HG03460 (cell line): ENCODE measurements around the gene WFDC12.

Experiments
- ATAC-seq: cut with Tn5 transposase; IDR thresholded peaks from one replicate; pipeline ENCODE4 v1.9.1; 2021; ENCODE audit not compliant: unreplicated experiment

The WFDC12 gene

GRCh38 chr20:45115829-45116228, 8.4 kb downstream of the WFDC12 start:
- no peak for ATAC-seq

- ATAC-seq = no peak
Observed at GRCh38 chr20:45115386-45115774, 8.9 kb downstream of the WFDC12 start.

- ATAC-seq = no peak
Observed at GRCh38 chr20:45114465-45115385, 9.5 kb downstream of the WFDC12 start, which contains the start of gene WFDC5. Gene WFDC5, minus strand, starts transcription at chr20:45115174. Its CDS starts 91 bp downstream, at chr20:45115083.

GRCh38 chr20:45113865-45114264, 10.4 kb downstream of the WFDC12 start:
- ATAC-seq = no peak

GRCh38 chr20:45112754-45113153, 11.5 kb downstream of the WFDC12 start:
- no peak for ATAC-seq

GRCh38 chr20:45111799-45112471, 12.3 kb downstream of the WFDC12 start:
- no peak for ATAC-seq

- no peak for ATAC-seq
Observed at GRCh38 chr20:45111285-45111684, 13.0 kb downstream of the WFDC12 start.

- ATAC-seq = no peak
Observed at GRCh38 chr20:45110301-45110700, 14.0 kb downstream of the WFDC12 start.

GRCh38 chr20:45109634-45110033, 14.6 kb downstream of the WFDC12 start:
- ATAC-seq = no peak

- ATAC-seq = no peak
Observed at GRCh38 chr20:45105317-45105716, 18.9 kb downstream of the WFDC12 start.

- no peak for ATAC-seq
Observed at GRCh38 chr20:45104786-45105185, 19.5 kb downstream of the WFDC12 start.

- no peak for ATAC-seq
Observed at GRCh38 chr20:45103072-45103471, 21.2 kb downstream of the WFDC12 start.

- ATAC-seq = no peak
Observed at GRCh38 chr20:45101333-45101850, 22.9 kb downstream of the WFDC12 start.

GRCh38 chr20:45100563-45101245, 23.6 kb downstream of the WFDC12 start, which contains the start of gene KCNS1:
Gene KCNS1, minus strand, starts transcription at chr20:45101127. Its CDS starts 1,891 bp downstream, at chr20:45099236.
- no peak for ATAC-seq

- no peak for ATAC-seq
Observed at GRCh38 chr20:45098103-45098773, 26.0 kb downstream of the WFDC12 start.

GRCh38 chr20:45097485-45098102, 26.7 kb downstream of the WFDC12 start:
- ATAC-seq = no peak

GRCh38 chr20:45096781-45097180, 27.5 kb downstream of the WFDC12 start:
- ATAC-seq = no peak

- ATAC-seq = no peak
Observed at GRCh38 chr20:45095805-45096238, 28.4 kb downstream of the WFDC12 start.

GRCh38 chr20:45094864-45095574, 29.2 kb downstream of the WFDC12 start:
- ATAC-seq = no peak
